Activated naive CD8-positive, alpha-beta T cell treated with anti-CD3 and anti-CD28 coated beads, Interleukin-2, amount 50 U/mL, for 16 hours (primary cell): ENCODE measurements around the gene VRTN.
"Not testable (repeated sequence)": the region's sequence is repeated elsewhere in the genome, so short reads cannot be mapped to it uniquely, and the experiment has no call there.

Experiments
- DNase-seq: peaks from one replicate; pipeline ENCODE4 v3.0.0-alpha.2; 2020; ENCODE audit warnings: low read depth, low spot score

Gene VRTN

GRCh38 chr14:74348735-74349463 is 628 bp downstream of the VRTN start:
- DNase-seq: no peak

GRCh38 chr14:74349757-74350156 is 1.5 kb downstream of the VRTN start:
- DNase-seq: no peak

- DNase-seq: no peak
Observed at GRCh38 chr14:74350211-74350927, 2.1 kb downstream of the VRTN start.

GRCh38 chr14:74350928-74351323 is 2.7 kb downstream of the VRTN start:
- no peak for DNase-seq

GRCh38 chr14:74356892-74357575 is 8.8 kb downstream of the VRTN start:
- no peak for DNase-seq

GRCh38 chr14:74357585-74357984 is 9.3 kb downstream of the VRTN start:
- DNase-seq: no peak

- DNase-seq: no peak
Observed at GRCh38 chr14:74358176-74358829, 10.0 kb downstream of the VRTN start.

GRCh38 chr14:74360163-74360562 is 11.9 kb downstream of the VRTN start:
- no peak for DNase-seq

GRCh38 chr14:74362361-74362915 is 14.2 kb downstream of the VRTN start:
- DNase-seq: peak; percentile 32

GRCh38 chr14:74364271-74364880 is 16.1 kb downstream of the VRTN start:
- DNase-seq: no peak

GRCh38 chr14:74368026-74368425 is 19.8 kb downstream of the VRTN start:
- no peak for DNase-seq

- DNase-seq: no peak
Observed at GRCh38 chr14:74368441-74368840, 20.2 kb downstream of the VRTN start.

- DNase-seq: no peak
Observed at GRCh38 chr14:74377976-74378690, 29.9 kb downstream of the VRTN start.

GRCh38 chr14:74380172-74380571 is 31.9 kb downstream of the VRTN start:
- no peak for DNase-seq

- no peak for DNase-seq
Observed at GRCh38 chr14:74380845-74381244, 32.6 kb downstream of the VRTN start.

- not testable (repeated sequence) for DNase-seq
Observed at GRCh38 chr14:74381571-74381970, 33.3 kb downstream of the VRTN start.

- no peak for DNase-seq
Observed at GRCh38 chr14:74382231-74382630, 34.0 kb downstream of the VRTN start.

- DNase-seq: no peak
Observed at GRCh38 chr14:74389980-74390379, 41.7 kb downstream of the VRTN start.

- DNase-seq: not testable (repeated sequence)
Observed at GRCh38 chr14:74390505-74390904, 42.2 kb downstream of the VRTN start.

- DNase-seq: no peak
Observed at GRCh38 chr14:74391479-74391878, 43.2 kb downstream of the VRTN start.
